Liver (tissue), 9 donors: ENCODE data around the gene SLC9B2. TPM values are rescaled to one million over a fixed set of nuclear protein-coding genes. Genes with fewer than 3 reads are reported as not detected.

Experiments used
- DNase-seq: peaks from one replicate; pipeline ENCODE4 v3.0.0-alpha.2; 2017; ENCODE audit warnings: low spot score
- H3K27ac ChIP-seq, 2 donors: one replicate each; pipeline ENCODE4 v1.7.0; 2013; ENCODE audit warnings: inconsistent platforms in 2 of 2, low read length in 2 of 2, control low read depth in 1 of 2, low read depth in 1 of 2, mild to moderate bottlenecking in 1 of 2
- H3K27me3 ChIP-seq, 4 donors: one replicate each; pipeline versions ENCODE4 v1.6.1 to v1.7.0; 2013; ENCODE audit warnings: low read length in 3 of 4, inconsistent platforms in 1 of 4, mild to moderate bottlenecking in 1 of 4, moderate library complexity in 1 of 4; ENCODE audit not compliant: control insufficient read depth in 4 of 4, insufficient read depth in 4 of 4
- H3K36me3 ChIP-seq, 4 donors: one replicate each; pipeline versions ENCODE4 v1.6.1 to v1.7.0; 2013; ENCODE audit warnings: low read length in 3 of 4, mild to moderate bottlenecking in 3 of 4, low read depth in 1 of 4, moderate library complexity in 1 of 4; ENCODE audit not compliant: control insufficient read depth in 4 of 4, insufficient read depth in 3 of 4
- H3K4me1 ChIP-seq, 4 donors: one replicate each; pipeline versions ENCODE4 v1.6.1 to v1.7.0; 2013; ENCODE audit warnings: low read length in 3 of 4, mild to moderate bottlenecking in 3 of 4, moderate library complexity in 1 of 4; ENCODE audit not compliant: control insufficient read depth in 4 of 4, insufficient read depth in 4 of 4
- H3K4me3 ChIP-seq, 3 donors: one replicate each; pipeline versions ENCODE4 v1.6.1 to v1.7.0; 2013; ENCODE audit warnings: low read length in 3 of 3, control low read depth in 1 of 3, low read depth in 1 of 3, mild to moderate bottlenecking in 1 of 3
- H3K9ac ChIP-seq, 2 donors: one replicate each; pipeline ENCODE4 v1.7.0; 2013; ENCODE audit warnings: low read length in 2 of 2, mild to moderate bottlenecking in 2 of 2, moderate library complexity in 2 of 2, control low read depth in 1 of 2, low read depth in 1 of 2
- H3K9me3 ChIP-seq, 4 donors: one replicate each; pipeline versions ENCODE4 v1.6.1 to v1.7.0; 2013; ENCODE audit warnings: low read length in 3 of 4; ENCODE audit not compliant: control insufficient read depth in 4 of 4
- ATF3 ChIP-seq: IDR thresholded peaks from 2 replicates; pipeline ENCODE4 v1.6.1; 2016; ENCODE audit warnings: antibody characterized with exemption
- CTCF ChIP-seq: fragments of 150-350 bp; IDR thresholded peaks from 2 replicates; pipeline ENCODE4 v1.5.1; 2017; ENCODE audit warnings: improper control_type of control experiment, low read depth, low read length; ENCODE audit not compliant: missing input control
- EGR1 ChIP-seq, 2 donors: IDR thresholded peaks; 2 replicates each; pipeline ENCODE4 v1.6.1; 2016 to 2018; ENCODE audit warnings: antibody characterized with exemption in 2 of 2, low read depth in 2 of 2
- FOXA1 ChIP-seq: IDR thresholded peaks from 2 replicates; pipeline ENCODE4 v1.6.1; 2016; ENCODE audit warnings: antibody characterized with exemption
- FOXA2 ChIP-seq: IDR thresholded peaks from 2 replicates; pipeline ENCODE4 v1.6.1; 2016; ENCODE audit warnings: antibody characterized with exemption
- GABPA ChIP-seq, 2 donors: IDR thresholded peaks in 1 of 2; conservative IDR thresholded peaks in 1 of 2; 2 replicates each; pipeline ENCODE4 v1.6.1; 2016; ENCODE audit warnings: antibody characterized with exemption in 2 of 2, mild to moderate bottlenecking in 1 of 2, moderate library complexity in 1 of 2
- HNF4A ChIP-seq, 2 donors: conservative IDR thresholded peaks; 2 replicates each; pipeline ENCODE4 v1.6.1; 2016; ENCODE audit warnings: antibody characterized with exemption in 2 of 2, mild to moderate bottlenecking in 2 of 2
- HNF4G ChIP-seq: IDR thresholded peaks from 2 replicates; pipeline ENCODE4 v1.6.1; 2016; ENCODE audit warnings: antibody characterized with exemption
- JUND ChIP-seq, 2 donors: IDR thresholded peaks; 2 replicates each; pipeline ENCODE4 v1.6.1; 2016; ENCODE audit warnings: antibody characterized with exemption in 2 of 2
- MAX ChIP-seq: IDR thresholded peaks from 2 replicates; pipeline ENCODE4 v1.6.1; 2016; ENCODE audit warnings: antibody characterized with exemption
- NR2F2 ChIP-seq: IDR thresholded peaks from 2 replicates; pipeline ENCODE4 v1.6.1; 2016; ENCODE audit warnings: antibody characterized with exemption
- RAD21 ChIP-seq, 2 donors: IDR thresholded peaks; 2 replicates each; pipeline ENCODE4 v1.6.1; 2016; ENCODE audit warnings: antibody characterized with exemption in 2 of 2, mild to moderate bottlenecking in 2 of 2
- REST ChIP-seq: IDR thresholded peaks from 2 replicates; pipeline ENCODE4 v1.6.1; 2016; ENCODE audit warnings: antibody characterized with exemption, mild to moderate bottlenecking
- RXRA ChIP-seq, 2 donors: IDR thresholded peaks; 2 replicates each; pipeline ENCODE4 v1.6.1; 2017 to 2018; ENCODE audit warnings: antibody characterized with exemption in 2 of 2, mild to moderate bottlenecking in 1 of 2
- SP1 ChIP-seq: IDR thresholded peaks from 2 replicates; pipeline ENCODE4 v1.6.1; 2018; ENCODE audit warnings: antibody characterized with exemption, mild to moderate bottlenecking
- TAF1 ChIP-seq: conservative IDR thresholded peaks from 2 replicates; pipeline ENCODE4 v1.6.1; 2016; ENCODE audit warnings: antibody characterized with exemption, mild to moderate bottlenecking
- YY1 ChIP-seq: IDR thresholded peaks from 2 replicates; pipeline ENCODE4 v1.6.1; 2016; ENCODE audit warnings: antibody characterized with exemption, mild to moderate bottlenecking
- ZBTB33 ChIP-seq: IDR thresholded peaks from 2 replicates; pipeline ENCODE4 v1.6.1; 2016; ENCODE audit warnings: antibody characterized with exemption
- WGBS: extraction: QIAGEN DNeasy Blood & Tissue Kit; methylation state at CpG from one replicate; pipeline ENCODE4 v1.1.7; 2013; 5-methylcytosine and 5-hydroxymethylcytosine counted together
- polyA plus RNA-seq, 2 donors: library from polyadenylated mRNA; stranded (reverse) in 1 of 2; unstranded in 1 of 2; fragments of 200-250 nt in 1 of 2; fragments of >200 nt in 1 of 2; fragmentation: Nextera tagmentation in 1 of 2; extraction: Ambion mirVana in 1 of 2; gene quantifications; one replicate each; pipeline versions ENCODE4 v1.2.1 to v1.2.3, GENCODE V29; 2013 to 2015
- total RNA-seq, 2 donors: library from RNA; depleted of rRNA; stranded (reverse); fragments of >200 nt; gene quantifications; one replicate each; pipeline ENCODE4 v1.2.3, GENCODE V29; 2014
- donor health status: healthy.
- donor health status: healthy.
- donor health status: healthy.
- donor health status: healthy.
- donor health status: healthy.

Gene SLC9B2
- total and polyA plus RNA-seq, 4 donors = 23.7 to 47.0 (median 34.5) TPM

GRCh38 chr4:103095080-103095479, 18.5 kb upstream of the SLC9B2 start:
- peak; percentile 34 for TF ChIP-seq HNF4G
- TF ChIP-seq YY1 = peak; percentile 36
- no peak for TF ChIP-seq GABPA (IDR thresholded peaks at IDR 0.05 in 1 of 2, conservative IDR thresholded peaks at IDR 0.05 in 1 of 2)
- peak; percentile 4 to 5 for TF ChIP-seq RAD21 (IDR thresholded peaks at IDR 0.05)
- TF ChIP-seq FOXA2 = peak; percentile 65
- no peak for TF ChIP-seq CTCF
- TF ChIP-seq REST = no peak
- peak; percentile 69 for TF ChIP-seq SP1
- TF ChIP-seq ZBTB33 = peak; percentile 23
- TF ChIP-seq TAF1 = no peak
- no peak for TF ChIP-seq FOXA1
- no peak for TF ChIP-seq JUND (IDR thresholded peaks at IDR 0.05)
- no peak for TF ChIP-seq MAX
- TF ChIP-seq NR2F2 = no peak
- no peak for TF ChIP-seq EGR1 (IDR thresholded peaks at IDR 0.05; ENCODE audit: low read depth in 2 of 2)
- TF ChIP-seq RXRA (IDR thresholded peaks at IDR 0.05) = peak in 1 of 2 donors; percentile 52
- peak; percentile 78 to 85 for TF ChIP-seq HNF4A (conservative IDR thresholded peaks at IDR 0.05)
- TF ChIP-seq ATF3 = no peak
- Histone ChIP-seq H3K36me3 (peaks cover 0 to 9% (median 6%) of the 10 kb centered on the region in 4 donors), H3K9me3 (no peaks in the 10 kb centered on the region), H3K4me1 (peaks cover 13 to 63% (median 43%) of the 10 kb centered on the region in 4 donors), H3K27me3 (no peaks in the 10 kb centered on the region), H3K4me3 (no peak overlapping the region), H3K9ac (no peak overlapping the region), H3K27ac (no peak overlapping the region)
- 55% methylated on average over 3 of the region's 3 CpGs for WGBS
- DNase-seq = no peak
